ENCODE results near the gene USP24.
"Not testable (repeated sequence)": the region's sequence is repeated elsewhere in the genome, so short reads cannot be mapped to it uniquely, and the experiment has no call there.

USP24 gene

DNA sequence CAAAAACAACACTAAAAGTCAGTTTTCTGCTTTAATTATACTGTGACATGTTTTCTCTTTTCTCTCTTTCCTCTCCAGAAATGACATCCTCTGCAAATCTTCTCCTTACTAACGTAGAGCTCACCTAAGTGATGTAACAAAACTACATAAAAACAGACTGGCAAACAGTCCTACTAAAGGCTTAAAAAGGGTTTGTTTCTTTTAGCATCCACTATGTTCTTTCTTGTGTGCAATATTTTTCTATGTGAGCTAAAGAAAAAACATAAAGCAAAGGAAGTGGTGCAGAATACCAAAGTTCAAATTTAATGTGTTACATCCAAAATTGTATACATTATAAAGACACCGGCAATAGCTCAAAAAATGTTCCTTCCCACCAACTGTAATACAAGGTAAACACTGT, 14.5 kb downstream of the USP24 start:
- Histone ChIP-seq H3K9ac (ENCODE audit: low read length in 5 of 5) (no peak overlapping the region), H3K9me3 (ENCODE audit: control insufficient read depth in 5 of 5, low read length in 5 of 5) (no peaks in the 10 kb centered on the region), H3K4me1 (ENCODE audit: control insufficient read depth in 5 of 5, insufficient read depth in 5 of 5, low read length in 5 of 5) (peaks cover 0 to 39% (median 36%) of the 10 kb centered on the region in 5 donors), H3K27me3 (ENCODE audit: control insufficient read depth in 5 of 5, insufficient read depth in 4 of 5, low read length in 5 of 5) (no peaks in the 10 kb centered on the region), H3K27ac (ENCODE audit: low read depth, low read length) (no peak overlapping the region), H3K36me3 (ENCODE audit: control insufficient read depth in 5 of 5, insufficient read depth in 5 of 5, low read length in 5 of 5) (peaks cover 0 to 5% (median 0%) of the 10 kb centered on the region in 5 donors), H3K4me3 (ENCODE audit: low read depth in 1 of 5, low read length in 5 of 5) (no peak overlapping the region)

DNA sequence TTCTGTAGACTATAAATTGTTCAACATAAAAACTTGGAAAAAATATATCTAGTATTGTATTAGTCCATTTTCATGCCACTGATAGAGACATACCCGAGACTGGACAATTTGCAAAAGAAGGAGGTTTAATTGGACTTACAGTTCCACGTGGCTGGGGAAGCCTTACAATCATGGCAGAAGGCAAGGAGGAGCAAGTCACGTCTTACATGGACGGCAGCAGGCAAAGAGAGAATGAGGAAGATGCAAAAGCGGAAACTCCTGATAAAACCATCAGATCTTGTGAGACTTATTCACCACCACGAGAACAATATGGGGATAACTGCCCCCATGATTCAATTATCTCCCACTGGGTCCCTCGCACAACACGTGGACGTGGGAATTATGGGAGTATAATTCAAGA, 15.4 kb downstream of the USP24 start:
- H3K4me1 ChIP-seq (ENCODE audit: control insufficient read depth in 5 of 5, insufficient read depth in 5 of 5, low read length in 5 of 5), result peaks cover 0 to 40% (median 36%) of the 10 kb centered on the region in 5 donors
- not testable (repeated sequence) for H3K36me3 ChIP-seq (ENCODE audit: control insufficient read depth in 5 of 5, insufficient read depth in 5 of 5, low read length in 5 of 5); H3K4me3 ChIP-seq (ENCODE audit: low read depth in 1 of 5, low read length in 5 of 5); H3K27ac ChIP-seq (ENCODE audit: low read depth, low read length); H3K27me3 ChIP-seq (ENCODE audit: control insufficient read depth in 5 of 5, insufficient read depth in 4 of 5, low read length in 5 of 5); H3K9me3 ChIP-seq (ENCODE audit: control insufficient read depth in 5 of 5, low read length in 5 of 5); H3K9ac ChIP-seq (ENCODE audit: low read length in 5 of 5)

DNA sequence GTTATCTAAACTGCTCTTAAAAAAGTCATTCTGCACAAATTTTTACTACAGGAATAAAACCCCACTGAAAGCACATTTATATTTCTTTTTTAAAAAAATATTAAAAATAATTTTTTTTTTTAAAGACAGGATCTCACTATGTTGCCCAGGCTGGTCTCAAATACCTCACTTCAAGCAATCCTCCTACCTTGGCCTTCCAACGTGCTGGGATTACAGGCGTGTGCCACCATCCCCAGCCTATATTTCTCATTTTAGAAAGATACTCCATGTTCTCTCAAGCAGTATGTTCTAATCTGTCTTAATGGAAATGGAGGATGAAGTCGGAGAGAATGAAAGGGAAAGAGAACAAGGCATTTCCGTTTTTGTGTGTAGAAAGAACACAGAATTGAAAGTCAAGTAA, 17.1 kb downstream of the USP24 start:
- Histone ChIP-seq H3K27me3 (ENCODE audit: control insufficient read depth in 5 of 5, insufficient read depth in 4 of 5, low read length in 5 of 5) (no peaks in the 10 kb centered on the region), H3K27ac (ENCODE audit: low read depth, low read length) (no peak overlapping the region), H3K36me3 (ENCODE audit: control insufficient read depth in 5 of 5, insufficient read depth in 5 of 5, low read length in 5 of 5) (peaks cover 0 to 7% (median 0%) of the 10 kb centered on the region in 5 donors), H3K4me1 (ENCODE audit: control insufficient read depth in 5 of 5, insufficient read depth in 5 of 5, low read length in 5 of 5) (peaks cover 0 to 30% (median 26%) of the 10 kb centered on the region in 5 donors), H3K4me3 (ENCODE audit: low read depth in 1 of 5, low read length in 5 of 5) (no peak overlapping the region), H3K9me3 (ENCODE audit: control insufficient read depth in 5 of 5, low read length in 5 of 5) (no peaks in the 10 kb centered on the region), H3K9ac (ENCODE audit: low read length in 5 of 5) (no peak overlapping the region)

DNA sequence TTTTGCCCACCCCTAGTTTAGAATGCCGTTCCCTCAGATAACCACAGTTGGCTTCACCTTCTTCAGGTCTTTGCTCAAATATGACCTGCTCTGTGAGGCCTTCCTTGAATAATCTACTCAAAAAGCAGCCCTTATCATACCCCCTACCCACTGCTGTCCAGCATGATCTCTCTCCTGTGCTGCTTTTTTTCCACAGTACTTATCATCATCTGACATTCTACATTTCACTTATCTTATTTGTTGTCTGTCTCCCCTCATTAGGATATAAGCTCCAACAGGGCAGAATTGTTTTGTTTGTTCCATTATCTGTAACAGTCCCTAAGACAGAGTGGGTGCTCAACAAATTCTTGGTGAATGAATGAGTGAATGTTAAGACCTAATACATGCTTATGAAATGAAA, 18.1 kb downstream of the USP24 start:
- H3K27ac ChIP-seq (ENCODE audit: low read depth, low read length), result peak overlapping the region; percentile 4
- H3K27me3 ChIP-seq (ENCODE audit: control insufficient read depth in 5 of 5, insufficient read depth in 4 of 5, low read length in 5 of 5), result no peaks in the 10 kb centered on the region
- H3K4me3 ChIP-seq (ENCODE audit: low read depth in 1 of 5, low read length in 5 of 5), result no peak overlapping the region
- peaks cover 0 to 30% (median 25%) of the 10 kb centered on the region in 5 donors for H3K4me1 ChIP-seq (ENCODE audit: control insufficient read depth in 5 of 5, insufficient read depth in 5 of 5, low read length in 5 of 5)
- no peak overlapping the region for H3K9ac ChIP-seq (ENCODE audit: low read length in 5 of 5)
- no peaks in the 10 kb centered on the region for H3K9me3 ChIP-seq (ENCODE audit: control insufficient read depth in 5 of 5, low read length in 5 of 5)
- peaks cover 0 to 7% (median 0%) of the 10 kb centered on the region in 5 donors for H3K36me3 ChIP-seq (ENCODE audit: control insufficient read depth in 5 of 5, insufficient read depth in 5 of 5, low read length in 5 of 5)

DNA sequence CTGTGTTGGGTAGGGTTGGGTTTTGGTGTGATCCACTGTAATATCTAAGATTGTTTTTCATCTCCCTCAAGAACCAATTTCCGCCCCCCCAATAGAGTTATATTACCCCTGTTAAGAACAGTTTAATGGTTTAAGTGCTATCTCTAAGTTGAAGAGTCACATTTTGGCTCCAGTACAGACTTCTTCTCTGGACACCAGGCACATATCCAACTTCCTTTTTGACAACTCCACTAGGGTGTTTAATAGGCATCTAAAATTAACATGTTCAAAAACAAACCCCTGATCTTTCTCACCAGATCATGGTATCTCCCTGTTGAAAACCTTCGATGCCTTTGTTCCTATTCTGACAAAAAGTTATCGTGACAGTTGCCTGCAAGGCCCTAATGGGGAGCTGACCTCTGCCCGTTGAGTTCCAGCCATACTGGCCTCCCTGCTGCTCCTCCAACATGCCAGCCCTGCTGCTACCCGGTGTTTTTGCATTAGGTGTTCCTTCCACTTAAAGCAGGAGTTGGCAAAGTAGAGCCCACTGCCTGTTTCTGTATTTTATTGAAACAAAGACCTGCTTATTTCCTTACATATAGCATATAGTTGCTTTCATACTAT, 18.6 kb downstream of the USP24 start:
- H3K4me1 ChIP-seq (ENCODE audit: control insufficient read depth in 5 of 5, insufficient read depth in 5 of 5, low read length in 5 of 5), result peaks cover 0 to 29% (median 25%) of the 10 kb centered on the region in 5 donors
- H3K4me3 ChIP-seq (ENCODE audit: low read depth in 1 of 5, low read length in 5 of 5), result no peak overlapping the region
- H3K27ac ChIP-seq (ENCODE audit: low read depth, low read length), result peak overlapping the region; percentile 69
- H3K36me3 ChIP-seq (ENCODE audit: control insufficient read depth in 5 of 5, insufficient read depth in 5 of 5, low read length in 5 of 5), result peaks cover 0 to 7% (median 0%) of the 10 kb centered on the region in 5 donors
- H3K9ac ChIP-seq (ENCODE audit: low read length in 5 of 5), result peak overlapping the region in 1 of 5 donors; percentile 6
- H3K27me3 ChIP-seq (ENCODE audit: control insufficient read depth in 5 of 5, insufficient read depth in 4 of 5, low read length in 5 of 5), result no peaks in the 10 kb centered on the region
- H3K9me3 ChIP-seq (ENCODE audit: control insufficient read depth in 5 of 5, low read length in 5 of 5), result no peaks in the 10 kb centered on the region

DNA sequence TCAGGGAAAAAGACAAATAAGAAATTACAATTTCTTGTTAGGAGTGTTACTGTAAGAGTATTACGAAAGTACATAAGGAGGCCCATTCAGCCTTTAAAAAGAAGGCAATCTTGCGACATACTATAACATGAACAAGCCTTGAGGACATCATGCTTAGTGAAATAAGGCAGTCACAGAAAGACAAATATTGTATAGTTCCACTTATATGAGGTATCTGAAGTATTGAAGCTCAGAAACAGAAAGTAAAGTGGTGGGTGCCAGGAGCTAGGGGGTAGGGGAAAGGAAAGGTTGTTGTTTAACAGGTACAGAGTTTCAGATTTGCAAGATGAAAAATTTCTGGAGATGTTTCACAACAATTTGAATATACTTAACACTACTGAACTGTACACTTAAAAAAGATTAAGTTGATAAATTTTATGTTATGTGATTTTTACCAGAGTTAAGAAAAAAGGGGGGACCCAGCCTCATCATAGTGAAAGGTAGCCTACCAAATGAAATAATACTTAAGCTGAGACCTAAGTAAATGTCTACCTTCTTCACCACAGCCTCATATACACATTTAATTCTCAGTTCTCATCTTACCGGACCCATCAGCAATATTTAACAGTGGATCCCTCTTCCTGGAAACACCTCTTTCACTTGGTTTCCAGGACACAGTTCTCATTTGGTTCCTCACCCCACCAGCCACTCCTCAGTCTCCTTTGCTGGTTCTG, 19.5 kb downstream of the USP24 start:
- Histone ChIP-seq H3K27ac (ENCODE audit: low read depth, low read length) (peak overlapping the region; percentile 69), H3K4me3 (ENCODE audit: low read depth in 1 of 5, low read length in 5 of 5) (no peak overlapping the region), H3K9ac (ENCODE audit: low read length in 5 of 5) (peak overlapping the region in 1 of 5 donors; percentile 6), H3K4me1 (ENCODE audit: control insufficient read depth in 5 of 5, insufficient read depth in 5 of 5, low read length in 5 of 5) (peaks cover 0 to 29% (median 25%) of the 10 kb centered on the region in 5 donors), H3K36me3 (ENCODE audit: control insufficient read depth in 5 of 5, insufficient read depth in 5 of 5, low read length in 5 of 5) (peaks cover 0 to 7% (median 0%) of the 10 kb centered on the region in 5 donors), H3K9me3 (ENCODE audit: control insufficient read depth in 5 of 5, low read length in 5 of 5) (no peaks in the 10 kb centered on the region), H3K27me3 (ENCODE audit: control insufficient read depth in 5 of 5, insufficient read depth in 4 of 5, low read length in 5 of 5) (no peaks in the 10 kb centered on the region)

DNA sequence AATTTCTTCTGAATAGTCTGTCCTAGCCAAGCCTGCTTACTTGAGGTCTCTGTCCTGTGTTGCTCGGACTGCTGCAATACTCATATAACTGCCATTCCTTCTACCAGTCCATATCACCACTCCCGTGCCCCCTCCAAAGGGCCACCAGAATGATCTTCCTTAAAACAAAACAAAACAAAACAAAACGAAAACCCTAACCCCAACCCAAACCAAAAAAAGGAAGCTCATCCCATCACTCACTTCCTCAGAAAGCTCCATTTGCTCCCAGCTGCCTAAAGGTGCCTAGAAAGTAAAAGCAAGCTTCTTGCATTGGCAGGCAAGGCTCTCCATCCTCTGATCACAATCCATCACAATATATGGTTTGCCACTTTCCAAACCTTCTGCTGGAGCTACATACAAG, 20.3 kb downstream of the USP24 start:
- peak overlapping the region; percentile 69 for H3K27ac ChIP-seq (ENCODE audit: low read depth, low read length)
- no peaks in the 10 kb centered on the region for H3K27me3 ChIP-seq (ENCODE audit: control insufficient read depth in 5 of 5, insufficient read depth in 4 of 5, low read length in 5 of 5)
- no peak overlapping the region for H3K9ac ChIP-seq (ENCODE audit: low read length in 5 of 5)
- H3K4me1 ChIP-seq (ENCODE audit: control insufficient read depth in 5 of 5, insufficient read depth in 5 of 5, low read length in 5 of 5), result peaks cover 0 to 33% (median 28%) of the 10 kb centered on the region in 5 donors
- no peak overlapping the region for H3K4me3 ChIP-seq (ENCODE audit: low read depth in 1 of 5, low read length in 5 of 5)
- peaks cover 0 to 7% (median 0%) of the 10 kb centered on the region in 5 donors for H3K36me3 ChIP-seq (ENCODE audit: control insufficient read depth in 5 of 5, insufficient read depth in 5 of 5, low read length in 5 of 5)
- H3K9me3 ChIP-seq (ENCODE audit: control insufficient read depth in 5 of 5, low read length in 5 of 5), result no peaks in the 10 kb centered on the region

DNA sequence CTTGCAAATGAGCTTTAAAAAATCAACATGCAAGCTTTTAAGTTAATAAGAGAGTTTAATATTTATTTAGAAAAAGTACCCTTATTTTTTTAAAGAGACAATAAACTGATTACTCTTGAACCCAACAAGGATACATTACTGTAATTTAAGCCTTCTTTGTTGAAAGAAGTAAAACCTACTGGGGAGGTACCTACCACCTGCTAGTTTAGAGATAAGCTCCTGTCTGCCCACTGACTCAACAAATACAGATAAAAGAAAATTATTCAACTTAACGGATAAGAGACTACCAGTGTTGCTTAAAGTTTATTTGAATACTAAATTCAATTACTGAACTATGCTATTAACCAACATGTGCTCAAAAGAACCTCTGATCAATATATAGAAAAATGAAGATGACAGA, 23.1 kb downstream of the USP24 start:
- Histone ChIP-seq H3K9ac (ENCODE audit: low read length in 5 of 5) (no peak overlapping the region), H3K4me1 (ENCODE audit: control insufficient read depth in 5 of 5, insufficient read depth in 5 of 5, low read length in 5 of 5) (peaks cover 0 to 33% (median 23%) of the 10 kb centered on the region in 5 donors), H3K27ac (ENCODE audit: low read depth, low read length) (no peak overlapping the region)

DNA sequence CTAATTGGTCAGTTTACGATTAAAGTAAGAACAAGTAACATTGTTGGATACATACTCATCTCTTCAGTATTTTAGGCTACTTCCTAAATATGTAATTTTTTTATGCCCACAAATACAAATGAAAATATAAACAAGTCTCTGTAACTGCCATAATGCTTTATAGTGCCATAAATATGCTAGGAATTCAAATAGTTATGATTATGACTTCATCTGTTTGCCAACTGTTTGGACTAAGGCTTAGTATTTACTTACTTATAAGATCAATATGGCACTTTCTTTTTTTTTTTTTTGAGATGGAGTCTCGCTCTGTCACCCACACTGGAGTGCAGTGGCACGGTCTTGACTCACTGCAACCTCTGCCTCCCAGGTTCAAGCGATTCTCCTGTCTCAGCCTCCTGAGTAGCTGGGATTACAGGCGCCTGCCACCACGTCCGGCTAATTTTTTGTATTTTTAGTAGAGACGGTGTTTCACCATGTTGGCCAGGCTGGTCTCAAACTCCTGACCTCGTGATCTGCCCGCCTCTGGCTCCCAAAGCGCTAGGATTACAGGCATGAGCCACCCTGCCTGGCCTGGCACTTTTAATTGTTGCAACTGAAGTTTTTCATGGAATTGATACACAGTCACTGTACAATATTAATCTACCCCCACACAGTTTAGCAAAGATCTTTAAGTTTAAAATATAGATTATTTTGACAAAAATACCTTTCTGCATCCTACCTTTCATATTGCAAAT, 23.8 kb downstream of the USP24 start:
- H3K4me3 ChIP-seq (ENCODE audit: low read depth in 1 of 5, low read length in 5 of 5); H3K9ac ChIP-seq (ENCODE audit: low read length in 5 of 5); H3K9me3 ChIP-seq (ENCODE audit: control insufficient read depth in 5 of 5, low read length in 5 of 5); H3K27ac ChIP-seq (ENCODE audit: low read depth, low read length); H3K36me3 ChIP-seq (ENCODE audit: control insufficient read depth in 5 of 5, insufficient read depth in 5 of 5, low read length in 5 of 5); H3K27me3 ChIP-seq (ENCODE audit: control insufficient read depth in 5 of 5, insufficient read depth in 4 of 5, low read length in 5 of 5): not testable (repeated sequence)
- peaks cover 0 to 26% (median 17%) of the 10 kb centered on the region in 5 donors for H3K4me1 ChIP-seq (ENCODE audit: control insufficient read depth in 5 of 5, insufficient read depth in 5 of 5, low read length in 5 of 5)

More for the DNA sequence above, 23.1 kb downstream of the USP24 start:
- H3K27me3 ChIP-seq (ENCODE audit: control insufficient read depth in 5 of 5, insufficient read depth in 4 of 5, low read length in 5 of 5), result no peaks in the 10 kb centered on the region
- H3K9me3 ChIP-seq (ENCODE audit: control insufficient read depth in 5 of 5, low read length in 5 of 5), result no peaks in the 10 kb centered on the region
- H3K4me3 ChIP-seq (ENCODE audit: low read depth in 1 of 5, low read length in 5 of 5), result no peak overlapping the region
- peaks cover 0 to 7% (median 0%) of the 10 kb centered on the region in 5 donors for H3K36me3 ChIP-seq (ENCODE audit: control insufficient read depth in 5 of 5, insufficient read depth in 5 of 5, low read length in 5 of 5)

DNA sequence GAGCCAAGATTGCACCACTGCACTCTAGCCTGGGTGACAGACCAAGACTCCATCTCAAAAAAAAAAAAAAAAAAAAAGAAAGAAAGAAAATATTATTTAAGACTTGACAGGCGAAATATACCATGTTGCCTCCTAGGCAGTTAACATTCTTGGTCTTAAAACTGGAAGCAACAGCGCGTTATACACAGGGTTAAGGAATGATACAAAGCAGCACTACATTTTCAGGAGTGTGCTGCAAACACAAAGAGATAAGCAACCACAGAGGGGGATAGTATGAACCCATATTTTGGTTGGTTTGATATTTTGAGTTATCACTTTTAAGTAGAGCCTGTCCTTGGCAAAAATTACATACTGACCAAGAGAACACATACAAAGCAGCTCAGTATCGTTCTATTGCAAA, 25.1 kb downstream of the USP24 start:
- Histone ChIP-seq H3K36me3 (ENCODE audit: control insufficient read depth in 5 of 5, insufficient read depth in 5 of 5, low read length in 5 of 5) (peaks cover 0 to 7% (median 0%) of the 10 kb centered on the region in 5 donors), H3K27me3 (ENCODE audit: control insufficient read depth in 5 of 5, insufficient read depth in 4 of 5, low read length in 5 of 5) (no peaks in the 10 kb centered on the region), H3K27ac (ENCODE audit: low read depth, low read length) (no peak overlapping the region), H3K4me1 (ENCODE audit: control insufficient read depth in 5 of 5, insufficient read depth in 5 of 5, low read length in 5 of 5) (peaks cover 0 to 16% (median 9%) of the 10 kb centered on the region in 5 donors), H3K4me3 (ENCODE audit: low read depth in 1 of 5, low read length in 5 of 5) (no peak overlapping the region), H3K9ac (ENCODE audit: low read length in 5 of 5) (no peak overlapping the region), H3K9me3 (ENCODE audit: control insufficient read depth in 5 of 5, low read length in 5 of 5) (no peaks in the 10 kb centered on the region)
